ENCODE data around the gene RSPO3. TPM values are rescaled to one million over a fixed set of nuclear protein-coding genes. Genes with fewer than 3 reads are reported as not detected.
"Not testable (repeated sequence)": the region's sequence is repeated elsewhere in the genome, so short reads cannot be mapped to it uniquely, and the experiment has no call there.

RSPO3 gene
- total RNA-seq, 1 donor from 2014 or later = not detected

- no peaks in the 10 kb centered on the region for H3K36me3 Mint-ChIP-seq (ENCODE audit: low read depth)
- no peaks in the 10 kb centered on the region for H3K4me1 Mint-ChIP-seq (ENCODE audit: low read depth)
- intact Hi-C loops (cut with micrococcal nuclease) = no loop called here
Observed at GRCh38 chr6:127202676-127203075, 84.2 kb downstream of the RSPO3 start.

GRCh38 chr6:127204281-127204680, 85.8 kb downstream of the RSPO3 start:
- intact Hi-C loops (cut with micrococcal nuclease) = no loop called here
- H3K9me3 Mint-ChIP-seq = no peaks in the 10 kb centered on the region
- H3K36me3 Mint-ChIP-seq (ENCODE audit: low read depth) = no peaks in the 10 kb centered on the region
- H3K4me1 Mint-ChIP-seq (ENCODE audit: low read depth) = no peaks in the 10 kb centered on the region
- H3K4me3 Mint-ChIP-seq (ENCODE audit: low read depth) = no peak overlapping the region
- peaks cover 26% of the 10 kb centered on the region for H3K27me3 Mint-ChIP-seq (ENCODE audit: low read depth)
- DNase-seq (ENCODE audit: low spot score) = no peak
- no peak overlapping the region for H3K27ac Mint-ChIP-seq

More at GRCh38 chr6:127202676-127203075, 84.2 kb downstream of the RSPO3 start:
- Mint-ChIP-seq H3K27ac (no peak overlapping the region), H3K9me3 (no peaks in the 10 kb centered on the region), H3K27me3 (ENCODE audit: low read depth) (peaks cover 15% of the 10 kb centered on the region), H3K4me3 (ENCODE audit: low read depth) (no peak overlapping the region)
- no peak for DNase-seq (ENCODE audit: low spot score)

GRCh38 chr6:127205036-127205435, 86.6 kb downstream of the RSPO3 start:
- intact Hi-C loops (cut with micrococcal nuclease) = no loop called here
- H3K4me1 Mint-ChIP-seq (ENCODE audit: low read depth) = no peaks in the 10 kb centered on the region
- H3K4me3 Mint-ChIP-seq (ENCODE audit: low read depth) = no peak overlapping the region

GRCh38 chr6:127206531-127207095, 88.1 kb downstream of the RSPO3 start:
- Mint-ChIP-seq H3K27me3 (ENCODE audit: low read depth) (peaks cover 24% of the 10 kb centered on the region), H3K36me3 (ENCODE audit: low read depth) (no peaks in the 10 kb centered on the region), H3K4me3 (ENCODE audit: low read depth) (no peak overlapping the region), H3K4me1 (ENCODE audit: low read depth) (no peaks in the 10 kb centered on the region), H3K27ac (no peak overlapping the region), H3K9me3 (no peaks in the 10 kb centered on the region)
- intact Hi-C loops (cut with micrococcal nuclease) = no loop called here
- DNase-seq (ENCODE audit: low spot score) = no peak

More at GRCh38 chr6:127205036-127205435, 86.6 kb downstream of the RSPO3 start:
- Mint-ChIP-seq H3K27me3 (ENCODE audit: low read depth) (peaks cover 26% of the 10 kb centered on the region), H3K9me3 (no peaks in the 10 kb centered on the region), H3K27ac (no peak overlapping the region), H3K36me3 (ENCODE audit: low read depth) (no peaks in the 10 kb centered on the region)
- no peak for DNase-seq (ENCODE audit: low spot score)

GRCh38 chr6:127207591-127208120, 89.2 kb downstream of the RSPO3 start:
- H3K27ac Mint-ChIP-seq = no peak overlapping the region
- no peaks in the 10 kb centered on the region for H3K4me1 Mint-ChIP-seq (ENCODE audit: low read depth)
- no peaks in the 10 kb centered on the region for H3K36me3 Mint-ChIP-seq (ENCODE audit: low read depth)
- H3K9me3 Mint-ChIP-seq = no peaks in the 10 kb centered on the region
- H3K4me3 Mint-ChIP-seq (ENCODE audit: low read depth) = no peak overlapping the region
- H3K27me3 Mint-ChIP-seq (ENCODE audit: low read depth) = peaks cover 23% of the 10 kb centered on the region
- intact Hi-C loops (cut with micrococcal nuclease) = no loop called here
- DNase-seq (ENCODE audit: low spot score) = no peak

GRCh38 chr6:127210725-127211124, 92.3 kb downstream of the RSPO3 start:
- no peaks in the 10 kb centered on the region for H3K4me1 Mint-ChIP-seq (ENCODE audit: low read depth)
- H3K9me3 Mint-ChIP-seq = no peaks in the 10 kb centered on the region
- no peak for DNase-seq (ENCODE audit: low spot score)
- peaks cover 16% of the 10 kb centered on the region for H3K27me3 Mint-ChIP-seq (ENCODE audit: low read depth)
- intact Hi-C loops (cut with micrococcal nuclease) = no loop called here
- H3K4me3 Mint-ChIP-seq (ENCODE audit: low read depth) = no peak overlapping the region
- H3K36me3 Mint-ChIP-seq (ENCODE audit: low read depth) = no peaks in the 10 kb centered on the region
- no peak overlapping the region for H3K27ac Mint-ChIP-seq

- no peaks in the 10 kb centered on the region for H3K36me3 Mint-ChIP-seq (ENCODE audit: low read depth)
- intact Hi-C loops (cut with micrococcal nuclease) = no loop called here
- H3K4me1 Mint-ChIP-seq (ENCODE audit: low read depth) = no peaks in the 10 kb centered on the region
- H3K9me3 Mint-ChIP-seq = no peaks in the 10 kb centered on the region
- H3K27me3 Mint-ChIP-seq (ENCODE audit: low read depth) = peaks cover 17% of the 10 kb centered on the region
- DNase-seq (ENCODE audit: low spot score) = no peak
- H3K27ac Mint-ChIP-seq = no peak overlapping the region
- H3K4me3 Mint-ChIP-seq (ENCODE audit: low read depth) = no peak overlapping the region
Observed at GRCh38 chr6:127212376-127212775, 93.9 kb downstream of the RSPO3 start.

GRCh38 chr6:127214032-127214431, 95.6 kb downstream of the RSPO3 start:
- H3K27me3 Mint-ChIP-seq (ENCODE audit: low read depth); H3K9me3 Mint-ChIP-seq; DNase-seq (ENCODE audit: low spot score); H3K36me3 Mint-ChIP-seq (ENCODE audit: low read depth); H3K4me1 Mint-ChIP-seq (ENCODE audit: low read depth); intact Hi-C loops (cut with micrococcal nuclease); H3K4me3 Mint-ChIP-seq (ENCODE audit: low read depth); H3K27ac Mint-ChIP-seq: not testable (repeated sequence)

- intact Hi-C loops (cut with micrococcal nuclease); H3K36me3 Mint-ChIP-seq (ENCODE audit: low read depth); H3K9me3 Mint-ChIP-seq; H3K27ac Mint-ChIP-seq; H3K4me3 Mint-ChIP-seq (ENCODE audit: low read depth); H3K4me1 Mint-ChIP-seq (ENCODE audit: low read depth); DNase-seq (ENCODE audit: low spot score); H3K27me3 Mint-ChIP-seq (ENCODE audit: low read depth): not testable (repeated sequence)
Observed at GRCh38 chr6:127214531-127214930, 96.1 kb downstream of the RSPO3 start.

GRCh38 chr6:127215931-127216330, 97.5 kb downstream of the RSPO3 start:
- Mint-ChIP-seq H3K4me1 (ENCODE audit: low read depth) (no peaks in the 10 kb centered on the region), H3K27ac (no peak overlapping the region), H3K36me3 (ENCODE audit: low read depth) (no peaks in the 10 kb centered on the region), H3K27me3 (ENCODE audit: low read depth) (peaks cover 2% of the 10 kb centered on the region), H3K9me3 (no peaks in the 10 kb centered on the region), H3K4me3 (ENCODE audit: low read depth) (no peak overlapping the region)
- DNase-seq (ENCODE audit: low spot score) = no peak
- intact Hi-C loops (cut with micrococcal nuclease) = no loop called here

GRCh38 chr6:127216810-127217789, 98.6 kb downstream of the RSPO3 start:
- no peaks in the 10 kb centered on the region for H3K36me3 Mint-ChIP-seq (ENCODE audit: low read depth)
- no peak for DNase-seq (ENCODE audit: low spot score)
- intact Hi-C loops (cut with micrococcal nuclease) = no loop called here
- H3K27ac Mint-ChIP-seq = no peak overlapping the region
- peaks cover 2% of the 10 kb centered on the region for H3K27me3 Mint-ChIP-seq (ENCODE audit: low read depth)
- no peaks in the 10 kb centered on the region for H3K4me1 Mint-ChIP-seq (ENCODE audit: low read depth)
- no peaks in the 10 kb centered on the region for H3K9me3 Mint-ChIP-seq
- no peak overlapping the region for H3K4me3 Mint-ChIP-seq (ENCODE audit: low read depth)

GRCh38 chr6:127219869-127220268, 101.4 kb downstream of the RSPO3 start:
- H3K27me3 Mint-ChIP-seq (ENCODE audit: low read depth) = peaks cover 6% of the 10 kb centered on the region
- no peaks in the 10 kb centered on the region for H3K36me3 Mint-ChIP-seq (ENCODE audit: low read depth)
- intact Hi-C loops (cut with micrococcal nuclease) = no loop called here
- no peaks in the 10 kb centered on the region for H3K9me3 Mint-ChIP-seq
- H3K27ac Mint-ChIP-seq = no peak overlapping the region
- H3K4me3 Mint-ChIP-seq (ENCODE audit: low read depth) = no peak overlapping the region
- H3K4me1 Mint-ChIP-seq (ENCODE audit: low read depth) = no peaks in the 10 kb centered on the region
- no peak for DNase-seq (ENCODE audit: low spot score)

- Mint-ChIP-seq H3K4me3 (ENCODE audit: low read depth) (no peak overlapping the region), H3K27me3 (ENCODE audit: low read depth) (peaks cover 6% of the 10 kb centered on the region), H3K4me1 (ENCODE audit: low read depth) (no peaks in the 10 kb centered on the region), H3K36me3 (ENCODE audit: low read depth) (no peaks in the 10 kb centered on the region), H3K27ac (no peak overlapping the region), H3K9me3 (no peaks in the 10 kb centered on the region)
- intact Hi-C loops (cut with micrococcal nuclease) = no loop called here
- no peak for DNase-seq (ENCODE audit: low spot score)
Observed at GRCh38 chr6:127221201-127221600, 102.7 kb downstream of the RSPO3 start.

All from activated T-helper 2 cell treated with anti-CD3 and anti-CD28 coated beads, Interferon-gamma antibody, Interleukin-2, Interleukin-4, amounts not matched to agents 10 μg/mL and 5 μg/mL and 100 μg/mL, durations not matched to agents 14 hours and 24 hours and 36 hours (primary cell).